ENCODE data around the gene EIF4G2. TPM values are rescaled to one million over a fixed set of nuclear protein-coding genes. Genes with fewer than 3 reads are reported as not detected.

EIF4G2 gene
- total RNA-seq, 1 experiment from 2014 or later, result 1,198 TPM

GRCh38 chr11:10856689-10857458 is 48.1 kb upstream of the EIF4G2 start:
- ChIA-PET POLR2A (ENCODE audit: low non-redundant PET) (no interaction called here), CTCF (interaction anchor here (0.9 kb wide), 1 partner anchor 47 kb away, joined by 3 read pairs; no protein-coding TSS in a partner anchor)
- no peak for TF ChIP-seq EZH2 (IDR thresholded peaks at IDR 0.05; ENCODE audit: borderline replicate concordance, low read depth, low read length, poor library complexity, severe bottlenecking)
- no peak for TF ChIP-seq CTCF (conservative IDR thresholded peaks at IDR 0.05; ENCODE audit: low read depth, low read length)
- Histone ChIP-seq H3K9me3 (ENCODE audit: low read depth, low read length, poor library complexity, severe bottlenecking) (no peaks in the 10 kb centered on the region), H3K27me3 (replicated peaks; ENCODE audit: insufficient read depth, low read depth, low read length, poor library complexity) (no peaks in the 10 kb centered on the region), H3K4me1 (ENCODE audit: insufficient read depth, low read length, poor library complexity, severe bottlenecking) (peaks cover 10% of the 10 kb centered on the region), H3K4me3 (ENCODE audit: low read depth, low read length, poor library complexity, severe bottlenecking) (peak overlapping the region; percentile 83), H3K27ac (ENCODE audit: low read depth, low read length, poor library complexity, severe bottlenecking) (peak overlapping the region; percentile 92), H3K36me3 (ENCODE audit: insufficient read depth, low read length, poor library complexity, severe bottlenecking) (peaks cover 39% of the 10 kb centered on the region)
- DNase-seq (ENCODE audit: low spot score), result peak; percentile 46
- intact Hi-C loops (cut with micrococcal nuclease; ENCODE audit: unreplicated experiment), result loop anchor here (5.0 kb wide), 2 partner anchors 50 to 75 kb away; partner anchors contain the start of gene EIF4G2
- BruUV-seq (replicated peaks), result TSS peak; percentile 30

- no peak overlapping the region for H3K4me3 ChIP-seq (ENCODE audit: low read depth, low read length, poor library complexity, severe bottlenecking)
- no peaks in the 10 kb centered on the region for H3K27me3 ChIP-seq (replicated peaks; ENCODE audit: insufficient read depth, low read depth, low read length, poor library complexity)
- no peak overlapping the region for H3K27ac ChIP-seq (ENCODE audit: low read depth, low read length, poor library complexity, severe bottlenecking)
- no peaks in the 10 kb centered on the region for H3K9me3 ChIP-seq (ENCODE audit: low read depth, low read length, poor library complexity, severe bottlenecking)
- no TSS peak for BruUV-seq (replicated peaks)
- peaks cover 10% of the 10 kb centered on the region for H3K4me1 ChIP-seq (ENCODE audit: insufficient read depth, low read length, poor library complexity, severe bottlenecking)
- ChIA-PET CTCF (no interaction called here), POLR2A (ENCODE audit: low non-redundant PET) (no interaction called here)
- intact Hi-C loops (cut with micrococcal nuclease; ENCODE audit: unreplicated experiment), result loop anchor here (5.0 kb wide), 2 partner anchors 48 to 77 kb away; partner anchors contain the start of gene EIF4G2
- peaks cover 41% of the 10 kb centered on the region for H3K36me3 ChIP-seq (ENCODE audit: insufficient read depth, low read length, poor library complexity, severe bottlenecking)
- DNase-seq (ENCODE audit: low spot score), result no peak
- TF ChIP-seq CTCF (conservative IDR thresholded peaks at IDR 0.05; ENCODE audit: low read depth, low read length), result no peak
- no peak for TF ChIP-seq EZH2 (IDR thresholded peaks at IDR 0.05; ENCODE audit: borderline replicate concordance, low read depth, low read length, poor library complexity, severe bottlenecking)
These were observed 46.6 kb upstream of the EIF4G2 start for GRCh38 chr11:10855295-10855694.

- Histone ChIP-seq H3K36me3 (ENCODE audit: insufficient read depth, low read length, poor library complexity, severe bottlenecking) (peaks cover 14% of the 10 kb centered on the region), H3K9me3 (ENCODE audit: low read depth, low read length, poor library complexity, severe bottlenecking) (no peaks in the 10 kb centered on the region), H3K4me1 (ENCODE audit: insufficient read depth, low read length, poor library complexity, severe bottlenecking) (no peaks in the 10 kb centered on the region), H3K27ac (ENCODE audit: low read depth, low read length, poor library complexity, severe bottlenecking) (no peak overlapping the region), H3K27me3 (replicated peaks; ENCODE audit: insufficient read depth, low read depth, low read length, poor library complexity) (no peaks in the 10 kb centered on the region), H3K4me3 (ENCODE audit: low read depth, low read length, poor library complexity, severe bottlenecking) (no peak overlapping the region)
- ChIA-PET CTCF (no interaction called here), POLR2A (ENCODE audit: low non-redundant PET) (interaction anchor here (0.5 kb wide), 1 partner anchor 9 kb away, joined by 4 read pairs; no protein-coding TSS in a partner anchor)
- BruUV-seq (replicated peaks), result no TSS peak
- intact Hi-C loops (cut with micrococcal nuclease; ENCODE audit: unreplicated experiment), result no loop called here
- TF ChIP-seq EZH2 (IDR thresholded peaks at IDR 0.05; ENCODE audit: borderline replicate concordance, low read depth, low read length, poor library complexity, severe bottlenecking), result no peak
- TF ChIP-seq CTCF (conservative IDR thresholded peaks at IDR 0.05; ENCODE audit: low read depth, low read length), result no peak
- no peak for DNase-seq (ENCODE audit: low spot score)
These were observed 39.5 kb upstream of the EIF4G2 start for GRCh38 chr11:10847960-10848860.
